ENCODE results near the gene TMEM235.

GRCh38 chr17:78206298-78206697 lies 25.1 kb upstream of the TMEM235 start:
- TF ChIP-seq JUN (IDR thresholded peaks at IDR 0.05; ENCODE audit: borderline replicate concordance, insufficient read depth, insufficient read length, low read depth) (no peak), FOS (IDR thresholded peaks at IDR 0.05; ENCODE audit: borderline replicate concordance, insufficient read depth, low read length) (no peak), CTCF (IDR thresholded peaks at IDR 0.05; ENCODE audit: extremely low read depth in 1 of 2, insufficient read depth in 1 of 2, low read depth in 1 of 2, low read length in 2 of 2) (no peak), EZH2 (IDR thresholded peaks at IDR 0.05; ENCODE audit: borderline replicate concordance, low read depth, low read length, severe bottlenecking) (no peak), POLR2AphosphoS5 (IDR thresholded peaks at IDR 0.05; ENCODE audit: insufficient read depth, low read depth, low read length) (no peak), POLR2A (IDR thresholded peaks at IDR 0.05; ENCODE audit: low read depth, low read length) (no peak)
